Heart left ventricle (tissue), 16 donors: Measurements from ENCODE around the gene SAA4. TPM values are rescaled to one million over a fixed set of nuclear protein-coding genes. Genes with fewer than 3 reads are reported as not detected.
A peak's percentile ranks its signal among the peaks of the same experiment; 100 is the strongest.

Source experiments
- ATAC-seq, 4 donors: fragments of 200-7000 bp; cut with Tn5 transposase; one replicate each; pipeline ENCODE4 v1.9.1; 2020 to 2022; ENCODE audit warnings: moderate library complexity in 4 of 4, mild to moderate bottlenecking in 3 of 4, moderate number of reproducible peaks in 1 of 4
- DNase-seq, 5 donors: peaks; one replicate each; pipeline ENCODE4 v3.0.0-alpha.2; 2020
- H3K27ac ChIP-seq, 12 donors: fragments of 200-600 bp; sonication (generic) in 4 of 12; one replicate each; pipeline versions ENCODE4 v1.5.0 to v1.8.0; 2016 to 2022; ENCODE audit warnings: mild to moderate bottlenecking in 2 of 12
- H3K27me3 ChIP-seq, 9 donors: fragments of 200-600 bp; sonication (generic) in 2 of 9; one replicate each; pipeline versions ENCODE4 v1.5.1 to v1.8.0; 2016 to 2022; ENCODE audit warnings: mild to moderate bottlenecking in 3 of 9
- H3K36me3 ChIP-seq, 9 donors: fragments of 200-600 bp; sonication (generic) in 2 of 9; one replicate each; pipeline versions ENCODE4 v1.5.0 to v1.8.0; 2018 to 2022; ENCODE audit warnings: mild to moderate bottlenecking in 2 of 9
- H3K4me1 ChIP-seq, 12 donors: fragments of 200-600 bp; sonication (generic) in 4 of 12; one replicate each; pipeline versions ENCODE4 v1.5.0 to v1.8.0; 2016 to 2022; ENCODE audit warnings: mild to moderate bottlenecking in 3 of 12
- H3K4me3 ChIP-seq, 12 donors: fragments of 200-600 bp; sonication (generic) in 4 of 12; one replicate each; pipeline versions ENCODE4 v1.5.0 to v1.8.0; 2017 to 2022; ENCODE audit warnings: mild to moderate bottlenecking in 9 of 12, moderate library complexity in 4 of 12
- H3K9me3 ChIP-seq, 12 donors: fragments of 200-600 bp; sonication (generic) in 4 of 12; one replicate each; pipeline versions ENCODE4 v1.5.0 to v1.8.0; 2016 to 2022; ENCODE audit warnings: mild to moderate bottlenecking in 1 of 12
- POLR2A ChIP-seq, 2 donors: fragments of 450-650 bp; IDR thresholded peaks; one replicate each; pipeline ENCODE4 v1.6.1; 2017; ENCODE audit warnings: antibody characterized with exemption in 2 of 2, mild to moderate bottlenecking in 2 of 2, moderate library complexity in 2 of 2
- WGBS, 4 donors: extraction: QIAGEN DNeasy Blood & Tissue Kit in 2 of 4; methylation state at CpG; one replicate each; pipeline versions ENCODE4 v1.1.5 to v1.1.7; 2013 to 2018; 5-methylcytosine and 5-hydroxymethylcytosine counted together
- intact Hi-C, 10 donors: fragments of 100-400 bp; cut with DNase I; formaldehyde crosslinking; loops; one replicate each; pipeline versions ENCODE4 v1.11.1 to v1.14.2; 2022
- polyA plus RNA-seq, 2 donors: library from polyadenylated mRNA; stranded (reverse); fragments of 200-250 nt; gene quantifications; one replicate each; pipeline ENCODE4 v1.2.3, GENCODE V29; 2013
- total RNA-seq, 9 donors: library from RNA; depleted of rRNA in 2 of 9; stranded (reverse); fragments of >200 nt in 2 of 9; fragmentation: NEBNext Ultra II Directional in 3 of 9; extraction: Animal tissue kit (Norgen Biotek cat#: 25700) in 3 of 9; gene quantifications; one replicate each; pipeline versions ENCODE4 v1.1.0 to v1.2.4, GENCODE V29; 2016 to 2023
- TF ChIP-seq, protein P1 (sequence below), 12 donors: fragments of 200-600 bp; sonication (generic) in 4 of 12; IDR thresholded peaks; one replicate each; pipeline versions ENCODE4 v1.5.0 to v1.8.0; 2018 to 2022; ENCODE audit warnings: antibody characterized with exemption in 12 of 12, mild to moderate bottlenecking in 5 of 12
- donor health status: ischemic (EF 13 %, LVEDD 7.1; RV severe dilation, severe dysfunction).
- donor health status: healthy with polysubstance abuse.
- donor health status: DM: no; HTN: yes; CAD: no.
- donor health status: DM: no; HTN: no; CAD: no.
- donor health status: ischemic (EF 25% LVEDD 6.9; RV normal size, moderate dysfunction).
- donor health status: ischemic (EF 25% LVEDD 5.7; RV mildly dilated, moderate dysfunction).
- donor health status: healthy.
- donor health status: DM: yes; HTN: yes; CAD: no.
- donor health status: ischemic (EF 35%, LVEDD 5.7; RV mildly dilated, moderate dysfunction).
- donor health status: nonischemic (EF 11% LVEDD 7.7; RV severe dilation, severe dysfunction).
- donor health status: DM: yes; HTN: yes; CAD: no.
- donor health status: PGD.
- donor health status: ischemic (EF 29% LVEDD 5.4; RV normal size, mild dysfunction).
- donor health status: nonischemic (EF 23%, LVEDD 6.1; RV moderate dilation, normal function).

Gene SAA4
- total and polyA plus RNA-seq, 11 donors: not detected

DNA sequence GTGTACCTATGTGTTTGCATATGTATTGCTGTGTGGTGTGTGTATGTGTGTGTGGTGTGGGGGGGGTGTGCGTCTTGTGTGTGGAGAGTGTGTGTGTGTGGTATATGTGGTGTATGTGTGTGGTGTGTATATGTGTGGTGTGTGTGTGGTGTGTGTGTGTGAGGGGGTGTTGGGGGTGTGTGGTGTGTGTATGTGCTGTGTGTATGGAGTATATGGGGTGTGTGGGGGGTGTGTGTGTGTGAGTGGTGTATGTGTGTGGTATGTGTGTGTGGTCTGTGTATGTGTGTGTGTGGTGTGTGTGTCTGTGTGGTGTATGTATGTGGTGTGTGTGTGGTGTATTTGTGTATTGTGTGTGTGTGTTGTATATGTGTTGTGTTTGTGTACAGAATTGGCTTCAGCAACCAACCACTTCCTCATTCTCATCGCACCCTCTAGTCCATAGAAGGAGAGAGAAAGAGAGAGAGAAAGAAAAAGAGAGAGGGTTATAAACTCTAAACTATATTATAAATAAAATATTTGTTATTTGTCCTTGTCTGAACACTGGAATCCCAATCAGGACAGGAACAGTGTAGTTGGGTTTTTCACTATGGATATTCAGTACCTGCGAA is 13.7 kb downstream of the SAA4 start:
- no peaks in the 10 kb centered on the region for H3K4me1 ChIP-seq
- H3K4me3 ChIP-seq: no peak overlapping the region
- DNase-seq (no peak), ATAC-seq (peak in 1 of 4 donors; percentile 29)
- H3K36me3 ChIP-seq: no peaks in the 10 kb centered on the region
- H3K27me3 ChIP-seq: no peaks in the 10 kb centered on the region
- WGBS, 4 donors: 88 to 94% (median 91%) methylated on average over 3 of the region's 3 CpGs
- H3K9me3 ChIP-seq: peaks cover 0 to 5% (median 0%) of the 10 kb centered on the region in 12 donors
- intact Hi-C loops: no loop called here
- no peak for TF ChIP-seq POLR2A (IDR thresholded peaks at IDR 0.05)
- TF ChIP-seq, protein P1, sequence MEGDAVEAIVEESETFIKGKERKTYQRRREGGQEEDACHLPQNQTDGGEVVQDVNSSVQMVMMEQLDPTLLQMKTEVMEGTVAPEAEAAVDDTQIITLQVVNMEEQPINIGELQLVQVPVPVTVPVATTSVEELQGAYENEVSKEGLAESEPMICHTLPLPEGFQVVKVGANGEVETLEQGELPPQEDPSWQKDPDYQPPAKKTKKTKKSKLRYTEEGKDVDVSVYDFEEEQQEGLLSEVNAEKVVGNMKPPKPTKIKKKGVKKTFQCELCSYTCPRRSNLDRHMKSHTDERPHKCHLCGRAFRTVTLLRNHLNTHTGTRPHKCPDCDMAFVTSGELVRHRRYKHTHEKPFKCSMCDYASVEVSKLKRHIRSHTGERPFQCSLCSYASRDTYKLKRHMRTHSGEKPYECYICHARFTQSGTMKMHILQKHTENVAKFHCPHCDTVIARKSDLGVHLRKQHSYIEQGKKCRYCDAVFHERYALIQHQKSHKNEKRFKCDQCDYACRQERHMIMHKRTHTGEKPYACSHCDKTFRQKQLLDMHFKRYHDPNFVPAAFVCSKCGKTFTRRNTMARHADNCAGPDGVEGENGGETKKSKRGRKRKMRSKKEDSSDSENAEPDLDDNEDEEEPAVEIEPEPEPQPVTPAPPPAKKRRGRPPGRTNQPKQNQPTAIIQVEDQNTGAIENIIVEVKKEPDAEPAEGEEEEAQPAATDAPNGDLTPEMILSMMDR (IDR thresholded peaks at IDR 0.05): no peak
- no peak overlapping the region for H3K27ac ChIP-seq

DNA sequence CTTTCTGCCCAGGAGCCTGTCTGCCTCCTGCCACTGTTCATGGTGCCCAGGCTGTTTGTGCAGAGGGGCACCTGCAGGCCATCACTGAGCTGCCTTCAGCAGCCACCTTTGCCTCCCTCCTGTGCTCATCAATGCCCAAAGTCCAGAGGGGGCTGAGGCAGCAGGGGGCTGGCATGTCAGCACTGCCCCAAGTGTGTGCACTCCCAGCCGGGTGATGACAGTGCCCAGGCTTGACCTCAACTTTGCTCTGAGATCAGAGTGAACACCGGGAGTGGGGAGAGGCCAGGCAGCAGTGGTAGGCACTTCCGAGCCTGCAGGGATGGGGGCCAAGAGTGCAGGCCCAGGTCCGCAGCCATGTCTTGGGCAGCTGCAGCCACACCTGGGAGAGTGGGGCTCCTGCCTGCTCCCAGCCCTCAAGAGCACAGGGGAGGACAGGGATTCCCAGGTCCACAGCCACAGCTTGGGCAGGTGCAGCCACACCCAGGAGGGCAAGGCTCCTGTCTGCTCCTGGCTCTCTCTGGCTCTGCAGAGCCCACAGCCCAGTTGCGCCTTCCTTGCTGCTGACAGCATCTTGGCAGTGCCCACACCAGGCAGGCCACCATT is 15.2 kb downstream of the SAA4 start:
- 70 to 100% (median 78%) methylated on average over 2 to 5 of the region's 5 CpGs for WGBS, 4 donors
- no peak overlapping the region for H3K27ac ChIP-seq
- intact Hi-C loops: no loop called here
- no peak for DNase-seq
- H3K9me3 ChIP-seq: peaks cover 0 to 5% (median 0%) of the 10 kb centered on the region in 12 donors
- TF ChIP-seq, protein P1 (IDR thresholded peaks at IDR 0.05): no peak
- TF ChIP-seq POLR2A (IDR thresholded peaks at IDR 0.05): no peak
- no peaks in the 10 kb centered on the region for H3K4me1 ChIP-seq
- no peaks in the 10 kb centered on the region for H3K36me3 ChIP-seq
- H3K4me3 ChIP-seq: no peak overlapping the region
- no peaks in the 10 kb centered on the region for H3K27me3 ChIP-seq
- peak in 1 of 4 donors; percentile 33 for ATAC-seq

DNA sequence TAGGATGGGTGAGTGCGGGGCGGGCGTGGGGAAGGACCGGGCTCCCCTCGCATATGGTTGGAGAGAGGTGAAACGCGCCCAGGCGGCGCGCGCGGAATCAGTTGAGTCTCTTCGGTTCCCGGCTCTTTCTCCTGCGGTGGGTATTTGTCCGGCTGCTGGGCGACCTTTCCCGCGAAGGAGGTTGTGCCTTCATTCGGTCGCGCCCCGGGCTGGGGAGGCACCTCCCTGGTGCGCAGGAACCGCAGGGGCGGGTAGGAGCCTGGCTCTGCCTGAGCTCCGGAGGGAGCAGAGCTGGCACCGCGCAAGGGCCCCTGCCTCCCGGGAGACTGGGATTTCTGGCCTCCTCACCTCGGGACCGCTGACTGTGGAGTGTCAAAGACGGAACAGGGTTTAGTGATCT is 27.5 kb downstream of the SAA4 start:
- Histone ChIP-seq H3K9me3 (no peaks in the 10 kb centered on the region), H3K27ac (no peak overlapping the region), H3K4me3 (no peak overlapping the region), H3K36me3 (no peaks in the 10 kb centered on the region), H3K4me1 (no peaks in the 10 kb centered on the region), H3K27me3 (peaks cover 0 to 37% (median 7%) of the 10 kb centered on the region in 9 donors)
- 16 to 25% (median 18%) methylated on average over 14 to 33 of the region's 33 CpGs for WGBS, 4 donors
- ATAC-seq: no peak
- intact Hi-C loops: no loop called here
- DNase-seq: no peak
- TF ChIP-seq, protein P1 (IDR thresholded peaks at IDR 0.05): no peak
- no peak for TF ChIP-seq POLR2A (IDR thresholded peaks at IDR 0.05)

DNA sequence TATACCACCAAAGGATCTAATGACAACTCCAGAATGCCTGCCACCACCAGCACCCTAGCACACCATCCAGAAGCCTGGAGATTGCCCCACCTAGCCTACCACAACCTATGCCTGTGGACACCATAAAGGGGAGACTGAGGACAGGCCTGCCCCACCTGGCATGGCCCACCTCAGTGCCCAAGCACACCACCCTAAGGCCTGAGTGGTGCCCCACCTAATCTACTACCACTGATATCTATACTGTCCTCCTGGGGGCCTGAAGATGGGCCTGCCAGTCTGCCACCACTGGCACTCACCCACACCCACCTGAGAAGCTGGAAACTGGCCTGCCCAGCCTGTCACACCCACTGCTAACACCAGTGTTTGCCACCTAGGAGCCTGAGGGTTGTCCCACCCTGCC is 31.8 kb downstream of the SAA4 start:
- no peak for TF ChIP-seq POLR2A (IDR thresholded peaks at IDR 0.05)
- TF ChIP-seq, protein P1 (IDR thresholded peaks at IDR 0.05): no peak
- H3K4me1 ChIP-seq: no peaks in the 10 kb centered on the region
- ATAC-seq (no peak), DNase-seq (no peak)
- intact Hi-C loops: no loop called here
- H3K27ac ChIP-seq: no peak overlapping the region
- peaks cover 0 to 46% (median 7%) of the 10 kb centered on the region in 9 donors for H3K27me3 ChIP-seq
- no peaks in the 10 kb centered on the region for H3K36me3 ChIP-seq
- no peak overlapping the region for H3K4me3 ChIP-seq
- H3K9me3 ChIP-seq: peaks cover 0 to 4% (median 0%) of the 10 kb centered on the region in 12 donors
